Stimulated activated CD8-positive, alpha-beta memory T cell treated with anti-CD3 and anti-CD28 coated beads, Interleukin-12 subunit alpha, Interleukin-12 subunit beta, amount 100 ng/mL, for 4 hours (primary cell): ENCODE data around the gene HSPB6.

Experiments
- DNase-seq: peaks from one replicate; pipeline ENCODE4 v3.0.0-alpha.2; 2020; ENCODE audit warnings: low read depth

Gene HSPB6

GRCh38 chr19:35716801-35717664 lies 39.8 kb downstream of the HSPB6 start:
- peak; percentile 95 for DNase-seq

GRCh38 chr19:35715981-35716800 lies 40.6 kb downstream of the HSPB6 start:
- DNase-seq = no peak

- DNase-seq = no peak
Observed at GRCh38 chr19:35715355-35715809, 41.4 kb downstream of the HSPB6 start.

DNA sequence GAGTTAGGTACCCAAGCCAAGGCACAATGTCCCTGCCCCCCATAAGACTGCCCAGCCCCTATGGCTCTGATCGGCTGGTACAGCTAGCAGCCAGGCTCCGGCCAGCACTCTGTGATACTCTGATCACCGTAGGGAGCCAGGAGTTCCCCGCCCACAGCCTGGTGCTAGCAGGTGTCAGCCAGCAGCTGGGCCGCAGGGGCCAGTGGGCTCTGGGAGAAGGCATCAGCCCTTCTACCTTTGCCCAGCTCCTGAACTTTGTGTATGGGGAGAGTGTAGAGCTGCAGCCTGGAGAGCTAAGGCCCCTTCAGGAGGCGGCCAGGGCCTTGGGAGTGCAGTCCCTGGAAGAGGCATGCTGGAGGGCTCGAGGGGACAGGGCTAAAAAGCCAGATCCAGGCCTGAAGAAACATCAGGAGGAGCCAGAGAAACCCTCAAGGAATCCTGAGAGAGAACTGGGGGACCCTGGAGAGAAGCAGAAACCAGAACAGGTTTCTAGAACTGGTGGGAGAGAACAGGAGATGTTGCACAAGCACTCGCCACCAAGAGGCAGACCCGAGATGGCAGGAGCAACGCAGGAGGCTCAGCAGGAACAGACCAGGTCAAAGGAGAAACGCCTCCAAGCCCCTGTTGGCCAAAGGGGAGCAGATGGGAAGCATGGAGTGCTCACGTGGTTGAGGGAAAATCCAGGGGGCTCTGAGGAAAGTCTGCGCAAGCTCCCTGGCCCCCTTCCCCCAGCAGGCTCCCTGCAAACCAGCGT lies 42.1 kb downstream of the HSPB6 start:
- no peak for DNase-seq

DNA sequence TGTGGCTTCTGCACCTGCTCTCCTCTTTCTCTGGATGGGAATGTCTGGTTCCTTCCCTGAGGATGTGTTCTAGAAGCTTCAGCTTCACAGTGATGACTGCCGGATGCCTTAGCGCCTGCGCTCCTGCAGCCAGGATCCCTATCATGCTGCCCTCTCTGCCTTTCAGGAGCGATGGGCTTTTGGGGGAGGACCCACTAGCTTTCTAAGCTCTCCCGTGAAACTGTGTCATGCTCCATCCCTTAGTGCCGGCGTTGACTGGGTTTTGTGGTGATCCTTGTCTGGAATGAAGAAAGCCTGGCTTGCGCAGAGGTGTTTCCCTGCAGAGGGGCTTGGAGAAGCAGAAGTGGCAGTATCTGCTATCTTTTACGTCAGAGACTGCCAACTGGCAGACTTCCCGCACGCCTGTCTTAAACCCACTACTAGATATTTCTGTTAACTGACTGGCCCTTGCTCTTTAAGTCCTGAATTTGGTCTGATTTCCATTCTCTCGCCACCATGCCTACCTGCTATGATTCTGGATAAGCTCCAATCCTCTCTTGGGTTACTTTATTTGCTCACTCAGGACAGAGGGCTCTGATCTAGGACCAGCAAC lies 42.8 kb downstream of the HSPB6 start:
- no peak for DNase-seq

GRCh38 chr19:35713506-35713850 lies 43.4 kb downstream of the HSPB6 start:
- no peak for DNase-seq

GRCh38 chr19:35712567-35713505 lies 44.0 kb downstream of the HSPB6 start:
- DNase-seq = peak; percentile 45

GRCh38 chr19:35710784-35711723 lies 45.8 kb downstream of the HSPB6 start:
- peak; percentile 34 for DNase-seq

DNA sequence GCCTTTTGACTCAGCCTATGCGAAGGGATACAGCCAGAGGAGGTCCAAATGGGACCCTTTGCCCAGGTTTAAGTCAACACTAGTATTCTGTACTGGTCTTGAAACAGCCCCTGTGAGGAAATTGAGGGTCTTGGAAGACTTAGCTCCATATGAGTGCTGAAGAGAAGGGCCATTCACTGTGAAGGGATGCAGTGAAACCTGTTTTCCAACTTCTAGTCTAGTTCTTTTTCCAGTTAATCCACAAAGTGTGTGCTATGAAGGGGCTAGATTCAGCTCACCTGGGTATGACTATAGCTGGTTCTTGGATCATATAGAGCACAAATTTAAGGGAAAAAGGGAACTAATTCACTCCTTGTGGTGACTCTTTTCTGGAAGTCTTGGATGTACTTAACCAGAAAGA lies 48.4 kb downstream of the HSPB6 start:
- no peak for DNase-seq
